SK-N-SH (cell line): ENCODE results near the gene GSTM4. TPM values are rescaled to one million over a fixed set of nuclear protein-coding genes. Genes with fewer than 3 reads are reported as not detected.

Experiments used
- CTCF ChIA-PET: fragments of 300-600, 350-600 bp; formaldehyde crosslinking; extraction: SDS; loops from one replicate; lab custom pipeline; 2021; lab: Yijun Ruan, JAX
- POLR2A ChIA-PET: fragments of 350-600 bp; sonication (Branson Sonifier 250); formaldehyde crosslinking; extraction: SDS; loops from one replicate; lab custom pipeline; 2020; ENCODE audit warnings: antibody characterized with exemption, inconsistent platforms; lab: Yijun Ruan, JAX
- DNase-seq: peaks from one replicate; pipeline ENCODE4 v3.0.0; 2012
- H2AFZ ChIP-seq: fragments of 200-600 bp; sonication (generic); 2 replicates; pipeline ENCODE4 v1.8.1; 2016; ENCODE audit warnings: antibody characterized with exemption, mild to moderate bottlenecking, low read depth
- H3F3A ChIP-seq: fragments of 200-600 bp; sonication (generic); replicated peaks from 2 replicates; pipeline ENCODE3; 2016; ENCODE audit warnings: antibody characterized with exemption, mild to moderate bottlenecking; ENCODE audit not compliant: insufficient read depth
- H3K27ac ChIP-seq, 2 experiments: fragments of 200-500 bp in 1 of 2; fragments of 200-600 bp in 1 of 2; sonication (Bioruptor generic) in 1 of 2; sonication (generic), shearing (Covaris generic) in 1 of 2; 2 replicates each; pipeline versions ENCODE4 v1.5.1 to v1.6.1; 2014 to 2016; ENCODE audit warnings: low read depth in 2 of 2, inconsistent platforms in 1 of 2, low read length in 1 of 2, mild to moderate bottlenecking in 1 of 2, mixed read lengths in 1 of 2
- H3K27me3 ChIP-seq: fragments of 200-600 bp; sonication (generic), shearing (Covaris generic); 2 replicates; pipeline ENCODE4 v1.6.1; 2016; ENCODE audit warnings: mixed run types; ENCODE audit not compliant: insufficient read depth
- H3K36me3 ChIP-seq, 2 experiments: fragments of 200-500 bp in 1 of 2; fragments of 200-600 bp in 1 of 2; sonication (Bioruptor generic) in 1 of 2; sonication (generic) in 1 of 2; replicated peaks in 1 of 2; 2 replicates each; pipeline versions ENCODE3 to v1.5.1; 2014 to 2016; ENCODE audit warnings: low read length in 1 of 2, mild to moderate bottlenecking in 1 of 2; ENCODE audit not compliant: insufficient read depth in 2 of 2, control insufficient read depth in 1 of 2
- H3K4me1 ChIP-seq, 2 experiments: fragments of 200-500 bp in 1 of 2; fragments of 200-600 bp in 1 of 2; sonication (Bioruptor generic) in 1 of 2; sonication (generic), shearing (Covaris generic) in 1 of 2; 2 replicates each; pipeline versions ENCODE4 v1.5.1 to v1.6.1; 2014 to 2016; ENCODE audit warnings: low read depth in 1 of 2, low read length in 1 of 2, mixed run types in 1 of 2; ENCODE audit not compliant: insufficient read depth in 2 of 2, control insufficient read depth in 1 of 2
- H3K4me2 ChIP-seq: fragments of 200-600 bp; sonication (generic), shearing (Covaris generic); 2 replicates; pipeline ENCODE4 v1.6.1; 2017; ENCODE audit warnings: mixed run types
- H3K4me3 ChIP-seq, 2 experiments: fragments of 200-500 bp in 1 of 2; fragments of 200-600 bp in 1 of 2; sonication (Bioruptor generic) in 1 of 2; sonication (generic), shearing (Covaris generic) in 1 of 2; 2 replicates each; pipeline versions ENCODE4 v1.5.1 to v1.8.1; 2014 to 2016; ENCODE audit warnings: low read depth in 2 of 2, inconsistent platforms in 1 of 2, low read length in 1 of 2, mild to moderate bottlenecking in 1 of 2, mixed read lengths in 1 of 2, moderate library complexity in 1 of 2
- H3K79me2 ChIP-seq: fragments of 200-600 bp; sonication (generic); 2 replicates; pipeline ENCODE4 v1.8.1; 2017; ENCODE audit warnings: mild to moderate bottlenecking; ENCODE audit not compliant: insufficient read depth
- H3K9ac ChIP-seq: fragments of 200-600 bp; sonication (generic); 2 replicates; pipeline ENCODE4 v1.6.1; 2017; ENCODE audit warnings: mixed run types
- H3K9me2 ChIP-seq: fragments of 200-600 bp; sonication (generic); 2 replicates; pipeline ENCODE4 v1.6.1; 2017; ENCODE audit warnings: mixed run types
- H3K9me3 ChIP-seq: fragments of 200-600 bp; sonication (generic); 2 replicates; pipeline ENCODE4 v1.6.1; 2017; ENCODE audit warnings: mixed run types, mild to moderate bottlenecking, moderate library complexity
- H4K20me1 ChIP-seq: fragments of 200-600 bp; sonication (generic); 2 replicates; pipeline ENCODE4 v1.6.1; 2017; ENCODE audit warnings: mild to moderate bottlenecking, mixed run types; ENCODE audit not compliant: insufficient read depth
- FOXM1 ChIP-seq: IDR thresholded peaks from 2 replicates; pipeline ENCODE4 v1.4.0; 2012; ENCODE audit warnings: low read depth, mild to moderate bottlenecking
- NFIC ChIP-seq: IDR thresholded peaks from 2 replicates; pipeline ENCODE4 v1.4.0; 2012; ENCODE audit warnings: borderline replicate concordance
- NRF1 ChIP-seq: IDR thresholded peaks from 2 replicates; pipeline ENCODE4 v1.6.1; 2012; ENCODE audit warnings: low read depth, mild to moderate bottlenecking, low read length
- RAD21 ChIP-seq: IDR thresholded peaks from 2 replicates; pipeline ENCODE4 v1.6.1; 2012; ENCODE audit warnings: mild to moderate bottlenecking, low read length
- RXRA ChIP-seq: IDR thresholded peaks from 2 replicates; pipeline ENCODE4 v1.4.0; 2012; ENCODE audit warnings: low read depth, mild to moderate bottlenecking, borderline replicate concordance
- SIN3A ChIP-seq: IDR thresholded peaks from 2 replicates; pipeline ENCODE4 v1.6.1; 2012; ENCODE audit warnings: low read depth, mild to moderate bottlenecking, low read length, moderate library complexity, borderline replicate concordance
- TAF1 ChIP-seq: IDR thresholded peaks from 2 replicates; pipeline ENCODE4 v1.6.1; 2012; ENCODE audit warnings: low read depth, mild to moderate bottlenecking, low read length, moderate library complexity, borderline replicate concordance
- YY1 ChIP-seq: IDR thresholded peaks from 2 replicates; pipeline ENCODE4 v1.4.0; 2012; ENCODE audit warnings: low read depth, mild to moderate bottlenecking
- WGBS: methylation state at CpG from one replicate; pipeline ENCODE4 v1.1.6; 2017; ENCODE audit warnings: low lambda C conversion rate; 5-methylcytosine and 5-hydroxymethylcytosine counted together
- polyA plus RNA-seq, 3 experiments: library from polyadenylated mRNA; depleted of rRNA; stranded (reverse); fragments of >200 nt; gene quantifications; 2 replicates each; pipeline ENCODE4 v1.2.3, GENCODE V29; 2012
- TF ChIP-seq, protein P1 (sequence below): fragments of 150-350 bp; IDR thresholded peaks from 2 replicates; pipeline ENCODE4 v1.6.1; 2017; ENCODE audit warnings: antibody characterized with exemption, low read length, low read depth, borderline replicate concordance
- TF ChIP-seq, protein P2 (sequence below): IDR thresholded peaks from 2 replicates; pipeline ENCODE4 v1.4.0; 2012; ENCODE audit warnings: low read depth, borderline replicate concordance

The GSTM4 gene
- polyA plus RNA-seq, 1 of the 3 experiments (the other 2 are of a cell fraction): 34.2 TPM

GRCh38 chr1:109630898-109631512 is 24.9 kb upstream of the GSTM4 start:
- H2AFZ ChIP-seq: no peak overlapping the region
- ChIA-PET POLR2A (interaction anchor here (1.7 to 4.3 kb wide), 3 partner anchors 10 to 82 kb away, joined by 7 to 26 read pairs (median 8); partner anchors contain the start of gene GNAI3), CTCF (interaction anchor here (0.9 to 11.9 kb wide), 13 partner anchors 9 to 175 kb away, joined by 3 to 114 read pairs (median 5); partner anchors contain the start of genes AMPD2, GNAI3 and GNAT2)
- TF ChIP-seq, protein P1, sequence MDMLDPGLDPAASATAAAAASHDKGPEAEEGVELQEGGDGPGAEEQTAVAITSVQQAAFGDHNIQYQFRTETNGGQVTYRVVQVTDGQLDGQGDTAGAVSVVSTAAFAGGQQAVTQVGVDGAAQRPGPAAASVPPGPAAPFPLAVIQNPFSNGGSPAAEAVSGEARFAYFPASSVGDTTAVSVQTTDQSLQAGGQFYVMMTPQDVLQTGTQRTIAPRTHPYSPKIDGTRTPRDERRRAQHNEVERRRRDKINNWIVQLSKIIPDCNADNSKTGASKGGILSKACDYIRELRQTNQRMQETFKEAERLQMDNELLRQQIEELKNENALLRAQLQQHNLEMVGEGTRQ: no peak
- TF ChIP-seq FOXM1 (no peak), NRF1 (no peak), TAF1 (no peak)
- H3K27ac ChIP-seq: peak overlapping the region in 1 of 2 experiments; percentile 97; a peak in 2 of 4 replicates
- H3K27me3 ChIP-seq: no peaks in the 10 kb centered on the region
- 92% methylated on average over 3 of the region's 14 CpGs for WGBS
- peaks cover 20 to 54% of the 10 kb centered on the region in 2 experiments for H3K36me3 ChIP-seq
- H3K4me1 ChIP-seq: peaks cover 3 to 53% of the 10 kb centered on the region in 2 experiments; a peak in 3 of 4 replicates
- no peak overlapping the region for H3K9ac ChIP-seq
- DNase-seq: peak; percentile 14
- H3K4me2 ChIP-seq: no peak overlapping the region
- peaks cover 4% of the 10 kb centered on the region for H3F3A ChIP-seq
- H3K4me3 ChIP-seq: no peak overlapping the region
- no peaks in the 10 kb centered on the region; the same call in 1 of the 2 replicates for H3K9me3 ChIP-seq
- no peaks in the 10 kb centered on the region for H3K79me2 ChIP-seq
- H3K9me2 ChIP-seq: no peaks in the 10 kb centered on the region
- peaks cover 7% of the 10 kb centered on the region; the same call in 1 of the 2 replicates for H4K20me1 ChIP-seq

DNA sequence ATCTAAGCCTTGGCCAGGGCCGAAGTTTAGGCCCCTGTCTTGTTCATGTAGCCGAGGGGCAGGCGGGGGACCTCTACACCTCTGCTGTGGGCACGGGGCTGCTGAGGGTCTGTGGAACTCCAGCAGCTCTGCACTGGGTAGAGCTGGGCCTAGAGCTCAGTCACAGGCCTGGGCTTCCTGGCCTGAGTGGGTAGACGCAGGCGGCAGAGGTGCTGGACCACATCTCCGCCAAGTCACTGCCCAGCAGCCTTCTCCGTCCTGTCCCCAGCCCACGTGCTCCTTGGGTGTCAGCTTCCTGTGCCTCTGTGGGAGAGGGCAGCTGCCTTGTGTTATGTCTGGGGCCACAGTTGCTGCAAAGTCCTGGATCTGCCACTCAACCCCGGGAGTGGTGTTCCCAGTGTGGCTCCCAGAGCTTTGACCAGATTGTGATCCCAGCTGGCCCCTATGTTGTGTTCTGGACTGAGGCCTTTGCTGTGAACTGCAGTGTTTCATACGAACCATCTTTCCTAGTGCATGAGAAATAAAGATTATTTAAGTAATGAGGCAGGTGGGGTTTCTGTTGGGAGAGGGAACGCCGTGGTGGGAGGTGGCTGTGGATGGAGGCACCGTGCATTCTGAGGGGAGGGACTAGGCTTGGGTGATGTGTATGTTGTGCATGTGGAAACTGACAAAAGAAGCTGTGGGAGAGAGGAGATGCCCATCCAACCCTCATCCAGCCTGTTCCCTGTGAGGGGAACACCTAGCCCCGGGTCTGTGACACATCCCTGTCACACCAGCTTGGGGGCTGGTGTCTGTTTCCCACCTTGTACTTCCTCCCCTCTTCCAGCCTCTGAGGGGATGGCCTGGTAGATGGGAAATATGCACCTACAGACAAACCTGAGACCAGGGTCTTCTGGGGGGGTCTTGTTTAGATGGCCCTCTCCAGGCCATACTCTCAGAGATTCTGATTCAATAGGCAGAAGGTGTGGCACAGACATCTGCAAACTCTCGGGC is 24.1 kb upstream of the GSTM4 start:
- ChIA-PET POLR2A (interaction anchor here (1.7 to 4.3 kb wide), 3 partner anchors 9 to 83 kb away, joined by 7 to 26 read pairs (median 8); partner anchors contain the start of gene GNAI3), CTCF (interaction anchor here (0.9 to 11.9 kb wide), 12 partner anchors 8 to 352 kb away, joined by 3 to 114 read pairs (median 5); partner anchors contain the start of genes AHCYL1, AMPD2, GNAI3 and GNAT2)
- 77% methylated on average over 12 of the region's 16 CpGs for WGBS

More for the DNA sequence above, 24.1 kb upstream of the GSTM4 start:
- Histone ChIP-seq H3K27ac (peak overlapping the region in 1 of 2 experiments; percentile 97; a peak in 2 of 4 replicates), H3K27me3 (no peaks in the 10 kb centered on the region), H3K4me3 (no peak overlapping the region), H3K4me2 (no peak overlapping the region), H3K4me1 (peaks cover 7 to 61% of the 10 kb centered on the region in 2 experiments; a peak in 3 of 4 replicates), H3K79me2 (no peaks in the 10 kb centered on the region), H4K20me1 (0 out of 2 replicates have a peak, but pooled peaks cover 3% of the 10 kb centered on the region), H3K36me3 (peaks cover 20 to 51% of the 10 kb centered on the region in 2 experiments), H3K9me3 (no peaks in the 10 kb centered on the region; the same call in 1 of the 2 replicates), H3F3A (peaks cover 4% of the 10 kb centered on the region), H3K9me2 (no peaks in the 10 kb centered on the region), H3K9ac (no peak overlapping the region), H2AFZ (no peak overlapping the region)
- TF ChIP-seq, protein P1: no peak
- TF ChIP-seq TAF1: no peak
- TF ChIP-seq SIN3A: no peak
- TF ChIP-seq RAD21: no peak
- TF ChIP-seq, protein P2, sequence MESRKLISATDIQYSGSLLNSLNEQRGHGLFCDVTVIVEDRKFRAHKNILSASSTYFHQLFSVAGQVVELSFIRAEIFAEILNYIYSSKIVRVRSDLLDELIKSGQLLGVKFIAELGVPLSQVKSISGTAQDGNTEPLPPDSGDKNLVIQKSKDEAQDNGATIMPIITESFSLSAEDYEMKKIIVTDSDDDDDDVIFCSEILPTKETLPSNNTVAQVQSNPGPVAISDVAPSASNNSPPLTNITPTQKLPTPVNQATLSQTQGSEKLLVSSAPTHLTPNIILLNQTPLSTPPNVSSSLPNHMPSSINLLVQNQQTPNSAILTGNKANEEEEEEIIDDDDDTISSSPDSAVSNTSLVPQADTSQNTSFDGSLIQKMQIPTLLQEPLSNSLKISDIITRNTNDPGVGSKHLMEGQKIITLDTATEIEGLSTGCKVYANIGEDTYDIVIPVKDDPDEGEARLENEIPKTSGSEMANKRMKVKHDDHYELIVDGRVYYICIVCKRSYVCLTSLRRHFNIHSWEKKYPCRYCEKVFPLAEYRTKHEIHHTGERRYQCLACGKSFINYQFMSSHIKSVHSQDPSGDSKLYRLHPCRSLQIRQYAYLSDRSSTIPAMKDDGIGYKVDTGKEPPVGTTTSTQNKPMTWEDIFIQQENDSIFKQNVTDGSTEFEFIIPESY: no peak
- no peak for TF ChIP-seq RXRA
- no peak for TF ChIP-seq YY1
- no peak for TF ChIP-seq NFIC
- peak; percentile 44 for DNase-seq
